ENCODE results near the gene LRRC3.

The LRRC3 gene

DNA sequence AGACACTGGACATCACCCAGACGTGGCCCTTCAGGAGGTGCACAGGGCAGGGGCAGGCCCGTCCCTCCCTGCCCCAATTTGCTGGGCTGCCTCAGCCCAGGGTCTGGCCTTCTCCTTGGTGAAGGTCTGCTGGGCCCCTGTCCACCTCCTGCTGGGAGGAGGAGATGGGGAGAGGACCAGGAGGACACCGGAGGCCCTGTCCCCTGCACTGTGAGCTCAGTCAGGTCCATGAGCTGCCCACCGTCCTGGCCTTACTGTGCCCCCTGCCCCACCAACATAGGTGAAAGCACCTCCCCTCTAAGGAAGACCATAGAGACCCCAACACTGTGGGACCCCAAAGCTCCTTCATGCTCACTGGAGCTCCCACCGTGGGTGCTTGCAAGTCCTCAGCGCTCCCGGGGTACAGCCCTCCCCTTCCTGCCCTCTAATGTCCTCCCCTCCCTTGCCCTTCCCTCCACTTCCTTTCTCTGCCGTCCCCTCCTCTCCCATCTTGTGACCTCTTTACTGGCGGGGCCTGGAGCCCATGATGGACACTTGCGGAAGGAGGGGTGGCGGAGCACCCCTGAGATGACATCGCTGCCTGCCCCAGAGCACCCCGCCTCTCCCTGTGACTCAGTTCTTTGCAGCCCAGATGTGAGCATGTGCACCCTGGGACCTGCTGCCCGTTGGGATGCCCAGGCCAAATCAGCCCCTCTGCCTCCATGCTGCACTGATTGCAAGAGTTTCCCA lies 4.6 kb downstream of the LRRC3 start:
- no peak for DNase-seq

DNA sequence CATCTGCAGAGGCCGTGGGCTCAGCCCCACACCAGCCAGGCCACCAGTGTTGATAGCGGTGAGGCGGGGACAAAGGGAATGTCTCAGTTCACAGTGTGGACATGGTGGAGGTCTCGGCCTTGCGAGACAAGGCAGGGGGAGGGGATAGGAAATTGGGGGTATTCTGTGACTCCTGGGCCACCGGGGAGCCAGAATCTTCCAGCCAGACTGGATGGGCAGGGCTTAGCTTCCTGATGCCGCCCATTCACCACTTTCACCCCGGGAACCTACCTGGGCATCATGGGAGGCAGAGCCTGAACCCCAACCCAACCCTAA lies 5.1 kb downstream of the LRRC3 start:
- DNase-seq, result no peak

DNA sequence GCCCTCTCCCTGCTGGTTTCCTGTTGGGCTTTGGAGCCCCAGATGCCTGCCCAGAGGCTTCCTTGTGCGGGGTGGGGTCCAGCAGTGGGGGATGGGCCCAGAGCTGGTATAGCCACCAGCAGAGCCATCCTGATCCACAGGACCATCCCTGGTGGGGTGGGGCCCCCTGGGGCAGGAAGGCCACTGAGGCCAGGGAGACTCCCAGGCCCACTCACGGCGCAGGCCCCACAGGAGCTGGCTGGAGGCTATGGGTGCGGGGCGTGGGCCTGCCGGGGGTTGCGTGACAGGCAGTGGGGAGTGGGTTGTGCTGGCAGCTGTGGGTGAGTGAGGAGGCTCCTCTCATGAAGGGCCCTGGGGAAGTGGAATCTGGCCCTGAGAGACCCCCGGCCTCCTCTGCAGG lies 5.7 kb downstream of the LRRC3 start:
- DNase-seq, result no peak

DNA sequence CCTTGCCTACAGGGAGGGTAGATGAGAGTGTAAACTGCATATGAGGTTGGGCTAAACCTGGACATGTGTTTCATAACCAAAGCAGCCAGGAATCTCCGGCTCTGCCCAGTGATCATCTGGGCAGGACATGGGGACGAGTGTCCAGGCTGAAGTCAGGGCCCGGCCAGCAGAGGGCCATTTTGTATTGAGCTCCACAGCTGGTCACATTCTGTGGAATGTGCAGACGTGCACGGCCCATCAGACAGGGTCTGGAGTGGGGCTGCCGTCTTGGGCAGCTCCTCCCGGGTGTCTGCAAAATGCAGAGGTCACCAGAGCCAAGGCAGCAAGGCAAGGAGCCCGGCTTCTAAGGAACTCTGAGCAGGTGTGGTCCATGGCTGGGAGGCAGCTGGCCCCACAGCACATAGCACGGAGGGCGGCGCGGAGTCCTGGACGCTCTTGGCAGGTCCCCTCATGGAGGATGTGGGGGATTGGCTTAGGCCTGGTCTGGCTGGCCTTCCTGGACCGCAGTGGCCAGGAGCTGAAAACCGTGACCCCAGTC lies 6.2 kb downstream of the LRRC3 start:
- no peak for DNase-seq

DNA sequence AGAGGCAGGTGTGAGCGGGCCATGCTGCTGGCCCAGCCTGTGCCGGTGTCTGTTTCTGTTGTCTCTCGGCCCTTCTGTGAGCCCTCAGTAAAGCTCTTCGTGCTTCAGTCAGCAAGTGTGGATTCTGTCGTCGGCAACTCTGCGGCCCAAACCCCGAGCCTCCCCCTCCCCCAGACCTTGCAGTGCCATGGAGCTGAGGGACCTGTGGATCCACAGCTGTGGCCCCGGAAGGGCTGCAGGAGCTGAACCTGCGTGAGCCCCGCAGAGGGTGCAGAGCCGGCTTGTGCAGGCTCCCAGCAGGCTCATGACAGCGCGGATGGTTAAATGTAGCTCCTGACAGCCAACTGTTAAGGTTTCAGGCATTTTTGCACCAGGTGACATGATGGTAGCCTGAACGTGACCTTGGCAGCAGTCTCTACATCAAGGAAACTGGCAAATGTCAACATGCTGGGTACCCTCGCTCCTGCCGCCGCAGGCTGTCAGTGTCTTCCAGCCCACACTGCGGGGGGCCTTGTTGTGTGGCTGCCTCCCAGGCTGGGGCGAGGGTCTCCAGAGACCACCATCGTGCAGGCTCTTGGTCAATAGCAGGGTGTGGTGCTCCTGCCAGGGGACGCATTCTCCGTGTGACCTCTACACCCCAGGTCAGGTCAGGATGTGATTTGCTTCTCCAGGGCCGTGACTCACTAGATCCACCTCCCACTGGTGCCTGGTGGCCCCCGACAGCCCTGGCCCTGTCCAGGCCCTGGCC lies 7.0 kb downstream of the LRRC3 start:
- DNase-seq, result no peak

DNA sequence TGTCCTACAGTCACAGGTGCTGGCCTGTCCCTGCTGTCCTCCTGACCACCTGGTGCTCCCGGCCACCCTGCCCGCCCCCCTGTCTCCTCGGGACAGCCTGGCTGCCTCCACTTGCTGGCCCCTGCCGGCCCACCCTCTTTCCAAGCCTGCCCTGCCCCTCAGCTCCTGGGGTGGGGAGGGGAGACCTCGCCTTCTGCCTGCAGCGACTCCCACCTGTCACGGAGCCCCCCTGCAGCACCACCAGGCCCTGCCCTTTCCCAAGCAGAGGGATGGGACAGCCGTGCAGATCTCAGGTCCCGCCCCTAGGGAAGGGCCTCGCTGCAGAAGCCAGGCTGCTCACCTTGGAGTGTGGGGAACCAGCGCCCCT lies 7.5 kb downstream of the LRRC3 start:
- DNase-seq, result no peak

DNA sequence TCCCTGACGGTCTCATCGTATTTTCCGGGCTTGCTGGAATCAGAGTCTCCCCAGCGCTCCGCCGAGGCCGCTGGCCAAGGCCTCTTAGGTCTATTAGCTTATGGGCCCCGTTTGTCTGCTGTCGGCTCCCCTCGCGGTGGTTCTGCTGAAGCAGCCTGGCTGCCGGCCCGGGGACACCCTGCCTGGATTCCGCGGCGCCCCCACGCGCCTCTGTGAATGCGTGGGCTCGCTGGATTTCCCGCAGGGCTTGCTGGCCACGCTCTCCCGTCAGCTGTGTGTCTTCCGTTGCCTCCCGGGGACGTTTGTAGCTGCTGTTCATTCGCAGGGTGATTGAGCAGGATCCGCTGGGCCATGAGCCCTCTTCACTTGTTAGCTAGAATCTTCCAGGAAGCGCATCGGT lies 8.4 kb downstream of the LRRC3 start:
- DNase-seq, result no peak

DNA sequence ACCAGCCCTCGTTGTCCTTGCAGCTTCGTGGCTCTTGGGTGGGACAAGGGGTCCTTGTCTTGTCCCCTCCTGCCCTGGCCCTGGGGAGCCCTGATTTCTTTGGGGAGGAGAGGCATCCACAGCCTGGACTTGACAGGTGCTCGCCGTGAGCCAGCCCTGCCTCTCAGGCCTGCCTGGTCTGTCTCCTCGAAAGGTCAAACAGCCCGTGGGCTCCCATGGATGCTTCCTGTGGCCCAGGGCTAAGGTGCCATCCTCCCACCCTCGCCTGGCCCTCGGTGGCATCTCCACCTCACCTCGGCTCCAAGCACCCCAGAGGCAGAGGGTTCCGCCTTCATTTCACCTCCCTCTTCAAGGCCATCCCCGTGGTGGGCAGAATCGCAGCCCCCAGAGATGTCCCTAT lies 9.0 kb downstream of the LRRC3 start:
- no peak for DNase-seq

DNA sequence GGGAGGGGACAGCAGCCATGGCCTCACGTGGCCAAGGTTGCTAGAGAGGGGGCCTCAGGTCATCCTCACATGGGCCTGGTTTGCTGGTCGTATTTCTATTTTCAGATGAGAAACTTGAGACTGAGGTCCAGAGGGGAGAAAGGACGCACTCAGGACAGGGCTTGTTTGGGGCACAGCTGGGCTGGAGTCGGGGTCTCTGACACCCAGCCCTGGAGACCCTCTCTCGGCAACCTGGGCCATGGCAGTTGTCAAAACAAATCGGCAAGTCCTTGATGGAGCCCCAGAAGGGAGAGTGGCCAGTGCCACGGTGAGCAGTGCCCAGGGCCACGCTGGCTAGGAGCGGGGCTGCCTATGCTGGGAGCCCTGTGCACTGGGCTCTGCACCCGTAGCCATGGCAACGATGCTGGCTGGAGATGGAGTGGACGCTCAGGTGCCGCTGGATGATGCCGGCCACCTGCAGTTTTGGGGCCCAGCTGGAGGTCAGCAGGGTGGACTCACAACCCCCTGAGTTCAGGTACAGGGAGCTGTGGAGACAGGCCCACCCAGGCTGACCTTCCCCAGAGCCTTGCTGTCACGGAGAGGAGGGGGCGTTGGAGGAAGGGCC lies 11.1 kb downstream of the LRRC3 start:
- DNase-seq, result no peak

DNA sequence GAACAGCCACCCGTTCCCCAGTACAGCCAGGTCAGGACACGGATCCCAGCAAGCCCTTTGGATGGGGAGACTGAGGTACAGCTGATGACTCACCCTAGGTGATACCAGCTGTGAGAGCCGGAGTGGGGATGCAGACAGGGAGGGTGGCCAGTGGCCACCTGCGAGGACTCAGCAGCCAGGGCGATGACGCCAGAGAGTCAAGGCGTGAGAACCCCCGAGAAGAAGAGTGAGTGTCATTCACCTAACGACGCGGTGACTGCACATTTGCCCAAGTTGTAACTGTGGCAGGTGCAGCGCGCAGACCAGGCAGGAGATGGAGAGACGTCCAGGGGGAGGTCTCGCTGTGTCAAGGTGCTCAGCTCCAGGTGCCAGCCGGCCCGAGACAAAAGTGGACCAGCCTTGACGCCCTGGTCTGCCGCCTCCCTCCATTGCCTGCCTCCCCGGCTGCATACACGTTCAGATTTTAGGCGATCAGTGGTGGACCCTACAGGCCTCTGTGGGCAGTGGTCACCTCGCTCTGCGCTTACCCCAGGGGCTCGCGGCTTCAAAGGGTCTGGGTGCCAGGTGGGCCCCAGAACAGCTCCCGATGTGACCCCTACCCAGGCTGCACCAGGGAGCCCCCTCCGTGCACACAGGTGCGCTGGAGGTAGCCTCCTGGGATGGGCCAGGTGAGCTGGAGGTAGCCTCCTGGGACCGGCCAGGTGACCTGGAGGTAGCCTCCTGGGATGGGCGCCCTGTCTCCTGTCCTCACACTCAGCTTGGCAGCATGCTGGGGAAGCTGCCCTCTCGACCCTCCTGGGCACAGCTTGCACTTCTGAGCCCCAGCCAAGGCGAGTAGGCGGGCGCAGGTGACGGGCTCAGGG lies 11.9 kb downstream of the LRRC3 start:
- DNase-seq, result no peak

DNA sequence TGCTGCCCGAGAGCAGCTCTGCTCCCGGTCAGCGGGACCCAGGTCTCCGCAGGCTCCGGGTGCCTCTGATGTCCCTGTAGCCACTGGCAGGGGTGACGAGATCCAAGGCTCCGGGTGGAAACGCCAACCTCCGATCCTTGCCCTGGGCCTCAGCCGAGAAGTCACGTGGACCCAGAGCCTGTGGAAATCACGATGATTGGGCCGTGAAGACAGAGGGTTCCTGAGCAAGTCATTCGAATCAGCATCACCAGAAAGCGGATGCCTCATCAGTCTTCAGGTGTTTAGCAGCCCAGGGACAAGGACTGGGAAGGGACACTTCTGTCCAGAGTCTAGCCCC lies 12.5 kb downstream of the LRRC3 start:
- DNase-seq, result no peak

DNA sequence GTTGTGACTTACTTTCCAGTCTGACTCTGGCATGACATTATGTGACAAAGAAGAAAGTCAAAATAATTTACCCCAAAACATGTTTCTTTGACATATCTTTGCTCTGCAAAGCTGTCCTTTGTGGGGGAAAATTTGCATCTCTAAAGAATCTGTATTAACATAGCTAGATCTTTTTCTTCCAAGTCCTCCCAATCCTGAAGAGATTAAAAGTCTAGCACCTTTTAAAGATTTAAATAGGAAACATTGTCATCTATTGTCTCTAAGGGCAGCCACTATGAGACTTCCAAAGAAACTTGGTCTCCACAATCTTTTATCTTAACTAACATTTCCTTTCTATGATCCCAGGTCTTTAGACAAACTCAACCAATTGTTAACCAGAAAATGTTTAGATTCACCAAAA lies 16.0 kb downstream of the LRRC3 start:
- no peak for DNase-seq

DNA sequence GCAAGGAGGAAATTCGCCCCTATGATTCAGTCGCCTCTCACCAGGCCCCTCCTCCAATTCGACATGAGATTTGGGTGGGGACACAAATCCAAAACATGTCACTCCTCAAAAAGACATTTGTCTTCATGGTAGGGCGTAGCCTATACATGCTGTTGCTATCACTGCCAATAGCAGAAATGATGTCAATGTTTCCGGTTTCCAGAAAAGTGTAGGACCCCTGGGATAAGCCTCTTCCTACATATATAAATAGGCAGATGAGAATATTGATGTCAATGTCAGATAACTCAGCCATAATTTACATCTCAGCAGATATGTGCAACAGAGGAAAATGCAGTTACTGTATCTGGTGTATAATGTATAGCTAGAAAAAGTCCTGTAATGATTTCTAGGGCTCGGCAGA lies 16.7 kb downstream of the LRRC3 start:
- no peak for DNase-seq

DNA sequence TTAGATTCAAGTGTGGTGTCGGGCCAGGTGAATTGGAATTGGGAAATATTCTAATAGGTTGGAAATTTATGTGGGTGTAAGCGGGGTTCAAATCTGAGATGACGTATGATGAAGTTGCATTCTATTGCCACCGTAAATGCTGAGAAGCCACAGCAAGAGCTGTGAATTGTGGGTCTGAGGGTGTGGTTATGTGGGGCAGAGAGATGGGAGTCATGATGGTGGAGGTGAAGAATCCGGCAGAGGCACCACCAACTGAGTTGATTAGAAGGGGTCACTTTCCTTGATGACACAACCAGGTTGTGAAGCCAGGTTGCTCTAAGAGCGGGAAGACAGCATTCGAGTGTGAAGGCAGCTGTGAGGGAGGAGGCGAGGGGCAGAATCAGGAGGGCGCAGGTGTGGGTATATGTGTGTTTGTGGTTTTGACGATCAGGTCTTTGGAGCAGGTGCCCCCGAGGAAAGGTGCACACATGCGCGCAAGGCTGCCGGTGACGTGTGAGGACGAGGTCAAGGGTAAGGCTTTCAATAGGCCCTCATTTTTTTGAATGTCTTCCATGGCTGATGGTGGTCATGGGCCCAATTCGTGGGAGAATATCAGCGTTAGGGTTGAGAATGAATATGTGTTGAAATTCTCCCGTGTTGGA lies 18.7 kb downstream of the LRRC3 start:
- DNase-seq, result no peak

DNA sequence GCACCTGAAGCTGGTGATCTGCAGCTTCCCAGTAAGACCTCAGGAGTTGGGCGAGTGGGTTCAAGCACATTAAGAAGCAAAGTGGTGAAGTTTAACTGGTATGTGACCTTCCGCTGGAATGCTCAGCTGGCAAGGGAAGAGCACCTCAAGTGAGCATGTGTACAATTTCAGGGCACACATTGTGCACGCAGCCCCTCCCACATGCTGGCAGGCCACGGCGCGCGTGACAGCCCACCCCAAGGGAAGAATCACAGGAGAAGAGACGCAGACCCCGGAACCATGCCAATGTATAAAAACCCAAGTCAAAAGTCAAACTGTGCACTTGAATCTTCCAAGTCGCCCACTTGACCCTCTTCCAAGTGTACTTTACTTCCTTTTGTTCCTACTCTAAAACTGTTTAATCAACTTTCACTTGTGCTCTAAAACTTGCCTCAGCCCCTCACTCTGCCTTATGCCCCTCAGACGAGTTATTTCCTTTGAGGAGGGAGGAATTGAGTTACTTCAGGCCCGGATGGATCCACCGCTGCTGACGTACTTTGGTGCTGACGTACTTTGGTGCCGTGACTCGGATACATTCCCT lies 20.0 kb downstream of the LRRC3 start:
- no peak for DNase-seq

DNA sequence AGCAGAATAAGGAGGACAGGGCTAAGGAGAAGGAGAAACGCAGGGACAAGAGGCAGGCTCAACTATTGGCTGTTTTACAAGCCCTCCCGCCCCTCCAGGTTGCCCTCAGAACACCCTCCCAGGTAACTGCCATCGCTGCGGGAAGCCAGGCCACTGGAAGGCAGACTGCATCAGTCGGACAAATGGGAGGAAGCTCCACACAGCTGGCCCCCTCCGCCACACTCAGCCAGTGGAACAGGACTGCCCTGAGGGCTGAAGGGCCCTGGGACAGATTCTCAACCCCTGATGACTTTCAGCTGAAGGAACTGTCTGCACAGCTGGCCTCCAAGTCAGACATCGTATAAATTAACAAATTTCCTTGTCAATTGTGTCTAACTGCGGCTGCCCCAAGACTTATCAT lies 21.8 kb downstream of the LRRC3 start:
- DNase-seq, result no peak

DNA sequence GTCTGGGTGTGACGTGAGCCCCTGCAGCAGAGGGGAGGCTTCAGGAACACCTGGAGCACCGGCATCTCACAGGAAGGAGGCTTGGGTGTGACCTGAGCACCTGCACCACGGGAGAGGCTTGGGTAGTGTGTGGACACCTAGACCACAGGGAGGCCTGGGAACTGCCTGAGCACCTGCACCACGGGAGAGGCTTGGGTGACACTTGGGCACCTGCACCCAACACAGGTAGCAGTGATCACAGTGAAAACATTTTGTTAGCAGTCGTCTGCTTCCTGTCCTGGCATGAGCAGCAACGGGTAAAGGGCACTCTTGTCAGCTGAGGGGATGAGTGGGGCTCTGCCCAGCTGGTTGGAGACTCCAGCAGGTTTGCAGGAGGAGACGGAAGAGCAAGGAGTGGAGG lies 22.4 kb downstream of the LRRC3 start:
- DNase-seq, result no peak

DNA sequence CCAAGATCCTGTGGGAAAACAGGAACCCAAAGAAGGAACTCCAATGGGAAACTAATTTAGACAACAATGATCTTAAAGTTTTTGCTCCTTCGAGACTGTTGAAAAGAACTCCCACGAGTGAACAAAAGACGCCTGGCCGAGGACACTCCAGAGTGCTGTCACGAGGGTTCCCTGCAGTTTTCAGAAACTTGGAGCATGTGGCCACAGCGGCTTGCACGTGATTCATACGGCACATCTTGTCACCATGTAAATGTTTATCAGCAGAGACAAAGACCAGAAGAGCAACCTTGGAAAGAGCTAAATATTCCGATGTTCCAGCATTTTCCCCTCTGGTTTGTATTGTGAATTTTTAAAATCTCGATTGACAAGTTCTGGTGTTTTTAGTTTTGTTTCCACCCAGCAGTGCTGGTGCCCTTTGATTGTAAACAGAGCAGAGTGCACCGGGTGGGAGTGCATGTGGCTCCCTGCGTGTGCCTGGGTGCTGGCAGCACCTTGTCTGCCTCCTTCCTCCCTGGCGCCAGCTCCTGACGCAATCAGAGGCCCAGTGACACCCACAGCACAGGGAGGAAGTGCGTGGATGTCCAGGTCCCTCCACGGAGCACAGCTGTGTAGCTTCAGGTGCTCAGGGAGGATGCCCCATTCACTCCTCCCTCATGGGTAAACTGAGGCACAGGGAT lies 23.0 kb downstream of the LRRC3 start:
- DNase-seq, result no peak

DNA sequence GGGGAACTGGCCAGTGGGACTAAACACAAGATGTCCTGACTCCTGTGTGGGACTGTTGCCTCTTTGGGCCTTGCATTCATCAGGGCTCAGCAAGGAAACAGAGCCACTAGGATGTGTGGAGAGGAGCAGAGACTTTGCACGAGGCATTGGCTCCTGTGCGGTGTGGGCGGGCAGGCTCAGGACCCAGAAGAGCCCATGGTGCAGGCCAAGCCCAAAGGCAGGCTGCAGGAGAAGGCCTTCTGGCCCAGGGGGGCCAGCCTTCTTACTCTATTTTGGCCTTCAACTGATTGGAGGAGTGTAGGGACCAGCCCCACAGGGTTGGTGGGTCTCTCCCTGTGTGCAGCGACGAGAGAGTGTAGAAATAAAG lies 23.5 kb downstream of the LRRC3 start:
- DNase-seq, result no peak

DNA sequence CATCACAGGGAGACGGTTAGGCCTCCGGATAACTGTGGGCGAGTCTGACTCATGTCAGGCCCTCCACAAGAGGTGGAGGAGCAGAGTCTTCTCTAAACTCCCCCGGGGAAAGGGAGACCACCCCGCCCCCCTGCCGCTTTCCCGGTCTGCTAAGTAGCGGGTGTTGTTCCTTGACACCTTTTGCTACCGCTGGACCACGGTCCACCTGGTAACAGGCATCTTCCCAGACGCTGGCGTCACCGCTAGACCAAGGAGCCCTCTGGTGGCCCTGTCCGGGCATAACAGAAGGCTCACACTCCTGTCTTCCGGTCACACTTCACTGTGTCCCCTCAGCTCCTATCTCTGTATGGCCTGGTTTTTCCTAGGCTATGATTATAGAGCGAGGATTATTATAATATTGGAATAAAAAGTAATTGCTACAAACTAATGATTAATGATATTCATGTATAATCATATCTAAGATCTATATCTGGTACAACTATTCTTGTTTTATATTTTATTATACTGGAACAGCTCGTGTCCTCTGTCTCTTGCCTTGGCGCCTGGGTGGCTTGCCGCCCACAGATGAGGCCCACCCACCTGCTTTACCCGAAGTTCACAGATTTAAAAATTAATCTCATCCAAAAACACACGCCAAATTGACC lies 24.4 kb downstream of the LRRC3 start:
- peak; percentile 29 for DNase-seq
